Endothelial cell of umbilical vein (primary cell): ENCODE data around the gene DBNL. TPM values are rescaled to one million over a fixed set of nuclear protein-coding genes. Genes with fewer than 3 reads are reported as not detected.
A peak's percentile ranks its signal among the peaks of the same experiment; 100 is the strongest.

Experiments
- BruUV-seq: library from RNA; stranded (reverse); fragments of 400-500 nt; replicated peaks from 2 replicates; lab custom pipeline; 2021; lab: Mats Ljungman, UMichigan
- CTCF ChIA-PET: fragments of 300-600, 350-600 bp; sonication (Branson Sonifier 250); formaldehyde crosslinking; loops from one replicate; lab custom pipeline; 2021; ENCODE audit warnings: antibody characterized with exemption, inconsistent platforms; lab: Charles Lee
- POLR2A ChIA-PET: fragments of 300-600, 350-600 bp; sonication (Branson Sonifier 250); formaldehyde crosslinking; loops from one replicate; lab custom pipeline; 2021; ENCODE audit warnings: antibody characterized with exemption, inconsistent platforms; lab: Charles Lee
- DNase-seq: peaks from one replicate; pipeline ENCODE4 v3.0.0-alpha.2; 2011; ENCODE audit warnings: low read depth, low spot score
- FAIRE-seq: peaks from 2 replicates; lab custom pipeline; 2011; peaks lifted over from hg19 to GRCh38; lab: Jason Lieb, UNC
- H2AFZ ChIP-seq: 2 replicates; pipeline ENCODE4 v1.6.0; 2012; ENCODE audit warnings: low read depth, low read length, control low read depth, inconsistent platforms
- H3K27ac ChIP-seq: 2 replicates; pipeline ENCODE4 v1.5.1; 2011; ENCODE audit warnings: low read depth, mild to moderate bottlenecking, control low read depth, low read length, moderate library complexity; ENCODE audit not compliant: insufficient read depth
- H3K27me3 ChIP-seq, 2 experiments: 2 replicates each; pipeline versions ENCODE4 v1.6.0 to v1.6.1; 2011; ENCODE audit warnings: low read length in 2 of 2, mixed read lengths in 1 of 2; ENCODE audit not compliant: control insufficient read depth in 2 of 2, insufficient read depth in 2 of 2
- H3K36me3 ChIP-seq, 2 experiments: 2 replicates in 1 of 2; 3 replicates in 1 of 2; pipeline ENCODE4 v1.5.1; 2011; ENCODE audit warnings: low read length in 2 of 2, mild to moderate bottlenecking in 1 of 2, moderate library complexity in 1 of 2; ENCODE audit not compliant: control insufficient read depth in 2 of 2, insufficient read depth in 2 of 2; ENCODE audit errors: extremely low read depth in 1 of 2
- H3K4me1 ChIP-seq: 3 replicates; pipeline ENCODE4 v1.5.1; 2011; ENCODE audit warnings: mild to moderate bottlenecking, low read length; ENCODE audit not compliant: control insufficient read depth, insufficient read depth; ENCODE audit errors: extremely low read depth
- H3K4me2 ChIP-seq: 2 replicates; pipeline ENCODE4 v1.6.1; 2011; ENCODE audit warnings: low read length, control low read depth, mixed read lengths; ENCODE audit not compliant: insufficient read depth
- H3K4me3 ChIP-seq, 3 experiments: fragments of 200-600 bp in 1 of 3; sonication (generic), shearing (Covaris generic) in 1 of 3; replicated peaks in 1 of 3; 2 replicates each; pipeline ENCODE4 v1.5.1; 2011 to 2016; ENCODE audit warnings: control low read depth in 3 of 3, low read length in 3 of 3, mild to moderate bottlenecking in 2 of 3, inconsistent platforms in 1 of 3, low read depth in 1 of 3, moderate library complexity in 1 of 3; ENCODE audit not compliant: insufficient read depth in 1 of 3
- H3K79me2 ChIP-seq: 2 replicates; pipeline ENCODE4 v1.6.0; 2012; ENCODE audit warnings: low read length, inconsistent platforms; ENCODE audit not compliant: control insufficient read depth, insufficient read depth
- H3K9ac ChIP-seq: replicated peaks from 2 replicates; pipeline ENCODE3; 2011; ENCODE audit warnings: low read length, control low read depth; ENCODE audit not compliant: insufficient read depth; ENCODE audit errors: extremely low read depth
- H3K9me1 ChIP-seq: replicated peaks from 3 replicates; pipeline ENCODE4 v1.6.0; 2011; ENCODE audit warnings: mild to moderate bottlenecking, low read length; ENCODE audit not compliant: control insufficient read depth, insufficient read depth; ENCODE audit errors: extremely low read depth
- H3K9me3 ChIP-seq: replicated peaks from 2 replicates; pipeline ENCODE4 v1.5.1; 2012; ENCODE audit warnings: low read length, inconsistent platforms; ENCODE audit not compliant: control insufficient read depth, insufficient read depth
- H4K20me1 ChIP-seq: replicated peaks from 2 replicates; pipeline ENCODE3; 2011; ENCODE audit warnings: mild to moderate bottlenecking, low read length; ENCODE audit not compliant: control insufficient read depth, insufficient read depth; ENCODE audit errors: extremely low read depth
- CTCF ChIP-seq, 2 donors: IDR thresholded peaks; 1 replicate in 1 of 2; 2 replicates in 1 of 2; pipeline ENCODE4 v1.5.1; 2011; ENCODE audit warnings: low read length in 2 of 2, mild to moderate bottlenecking in 2 of 2, moderate library complexity in 2 of 2, control low read depth in 1 of 2, inconsistent platforms in 1 of 2, low read depth in 1 of 2; ENCODE audit not compliant: insufficient read depth in 1 of 2; ENCODE audit errors: extremely low read depth in 1 of 2
- EZH2 ChIP-seq: IDR thresholded peaks from 2 replicates; pipeline ENCODE4 v1.6.1; 2012; ENCODE audit warnings: borderline replicate concordance, low read depth, mild to moderate bottlenecking, moderate library complexity, low read length, inconsistent platforms; ENCODE audit not compliant: severe bottlenecking
- FOS ChIP-seq: IDR thresholded peaks from 2 replicates; pipeline ENCODE4 v1.6.1; 2011; ENCODE audit warnings: mild to moderate bottlenecking, low read length, moderate library complexity, borderline replicate concordance; ENCODE audit not compliant: insufficient read depth
- GATA2 ChIP-seq: IDR thresholded peaks from 2 replicates; pipeline ENCODE4 v1.7.0; 2011; ENCODE audit warnings: low read depth, mild to moderate bottlenecking, moderate library complexity, mixed read lengths, low read length; ENCODE audit not compliant: insufficient read length, insufficient read depth
- JUN ChIP-seq: IDR thresholded peaks from 2 replicates; pipeline ENCODE4 v1.6.1; 2011; ENCODE audit warnings: borderline replicate concordance, low read depth; ENCODE audit not compliant: insufficient read length, insufficient read depth
- MAX ChIP-seq: IDR thresholded peaks from 2 replicates; pipeline ENCODE4 v1.6.1; 2011; ENCODE audit not compliant: insufficient read depth, insufficient read length
- MYC ChIP-seq: IDR thresholded peaks from one replicate; pipeline ENCODE4 v1.6.1; 2011; ENCODE audit warnings: mild to moderate bottlenecking, low read depth, low read length
- POLR2A ChIP-seq: IDR thresholded peaks from 2 replicates; pipeline ENCODE4 v1.6.1; 2012; ENCODE audit warnings: low read depth, mild to moderate bottlenecking, control low read depth, low read length
- POLR2AphosphoS5 ChIP-seq: IDR thresholded peaks from 2 replicates; pipeline ENCODE4 v1.6.1; 2012; ENCODE audit warnings: low read depth, mild to moderate bottlenecking, control low read depth, low read length, moderate library complexity; ENCODE audit not compliant: insufficient read depth
- dilution Hi-C: fragments of 300-500 bp; cut with MboI; formaldehyde crosslinking; loops from one replicate; pipeline ENCODE4 v1.15.0; 2019; ENCODE audit warnings: low sequenced_read_pairs; ENCODE audit not compliant: extremely low pct_ligation_motif_present
- intact Hi-C: fragments of 100-400 bp; cut with micrococcal nuclease; formaldehyde crosslinking; loops from one replicate; pipeline ENCODE4 v1.10.0; 2022
- polyA plus RNA-seq, 4 experiments: library from polyadenylated mRNA; depleted of rRNA in 3 of 4; stranded (reverse) in 3 of 4; unstranded in 1 of 4; fragments of >200 nt; gene quantifications; 2 replicates each; pipeline versions ENCODE4 v1.2.1 to v1.2.3, GENCODE V29; 2011 to 2012; ENCODE audit warnings: missing spikeins in 1 of 4
- total RNA-seq: library from RNA; stranded (reverse); gene quantifications from 2 replicates; pipeline ENCODE4 v1.2.3, GENCODE V29; 2021

The DBNL gene
- total and polyA plus RNA-seq, 2 donors (not counting 3 experiments of a cell fraction or from before 2014, with no cell fraction given), result 94.0 to 123 TPM

- Histone ChIP-seq H3K79me2 (no peaks in the 10 kb centered on the region), H3K27me3 (no peaks in the 10 kb centered on the region), H3K9me1 (no peaks in the 10 kb centered on the region), H3K36me3 (peaks cover 0 to 8% of the 10 kb centered on the region in 2 experiments), H3K4me2 (peak overlapping the region; percentile 43), H3K4me3 (no peak overlapping the region), H3K9ac (no peak overlapping the region), H3K4me1 (peaks cover 27% of the 10 kb centered on the region), H4K20me1 (no peaks in the 10 kb centered on the region), H2AFZ (no peak overlapping the region), H3K27ac (peak overlapping the region; percentile 95), H3K9me3 (no peaks in the 10 kb centered on the region)
- CTCF ChIA-PET, result interaction anchor here (0.6 to 2.6 kb wide), 27 partner anchors 7 to 493 kb away, joined by 3 to 60 read pairs (median 4); partner anchors contain the start of genes AEBP1, DBNL, PGAM2 and POLD2
- dilution Hi-C loops, result no loop called here
- intact Hi-C loops, result loop anchor here (1.0 to 5.0 kb wide), 6 partner anchors 50 to 420 kb away; partner anchors contain the start of genes NUDCD3 and POLD2
- TF ChIP-seq FOS, result peak; percentile 84
- no peak for TF ChIP-seq MAX
- peak; percentile 84 to 91 for TF ChIP-seq CTCF (IDR thresholded peaks at IDR 0.05; ENCODE audit: extremely low read depth in 1 of 2, insufficient read depth in 1 of 2, low read depth in 1 of 2, low read length in 2 of 2)
- peak; percentile 54 for TF ChIP-seq POLR2A
- no peak for TF ChIP-seq MYC
- no peak for TF ChIP-seq GATA2
- peak; percentile 80 for TF ChIP-seq POLR2AphosphoS5
- no peak for TF ChIP-seq EZH2
- no peak for TF ChIP-seq JUN
- POLR2A ChIA-PET, result no interaction called here
- BruUV-seq, result no TSS peak
- FAIRE-seq, result peak; percentile 95
- DNase-seq, result peak; percentile 87
Observed at GRCh38 chr7:44072364-44073231, 28.1 kb downstream of the DBNL start.
